Activated B cell treated with CpG ODN at 0.5 μM for 24 hours (primary cell): Measurements from ENCODE around the gene PRKCSH. TPM values are rescaled to one million over a fixed set of nuclear protein-coding genes. Genes with fewer than 3 reads are reported as not detected.
"Not testable (repeated sequence)": the region's sequence is repeated elsewhere in the genome, so short reads cannot be mapped to it uniquely, and the experiment has no call there.

Experiments
- ATAC-seq: fragments of 200-7000 bp; cut with Tn5 transposase; one replicate; pipeline ENCODE4 v1.10.0; 2021; ENCODE audit warnings: low read depth, mild to moderate bottlenecking, moderate library complexity
- CTCF ChIA-PET: fragments of 350-600 bp; sonication (Branson Sonifier 250); formaldehyde crosslinking; loops from one replicate; lab custom pipeline; 2021; ENCODE audit warnings: antibody characterized with exemption; lab: Charles Lee
- POLR2A ChIA-PET: fragments of 350-600 bp; sonication (Branson Sonifier 250); formaldehyde crosslinking; loops from one replicate; lab custom pipeline; 2021; ENCODE audit warnings: antibody characterized with exemption; lab: Charles Lee
- DNase-seq: peaks from one replicate; pipeline ENCODE4 v3.0.0; 2022
- H3K27ac Mint-ChIP-seq: one replicate; pipeline ENCODE4 v1.8.0; 2020; ENCODE audit warnings: mixed read lengths
- H3K27me3 Mint-ChIP-seq: one replicate; pipeline ENCODE4 v1.8.0; 2021; ENCODE audit warnings: mixed read lengths
- H3K36me3 Mint-ChIP-seq: one replicate; pipeline ENCODE4 v1.8.0; 2021; ENCODE audit warnings: low read depth, mixed read lengths
- H3K4me1 Mint-ChIP-seq: one replicate; pipeline ENCODE4 v1.8.0; 2021; ENCODE audit warnings: mixed read lengths
- H3K4me3 Mint-ChIP-seq: one replicate; pipeline ENCODE4 v1.8.0; 2020; ENCODE audit warnings: mild to moderate bottlenecking, mixed read lengths
- H3K9me3 Mint-ChIP-seq: one replicate; pipeline ENCODE4 v1.8.0; 2020; ENCODE audit warnings: mixed read lengths
- CTCF ChIP-seq: fragments of 200-600 bp; IDR thresholded peaks from one replicate; pipeline ENCODE4 v1.8.0; 2022; ENCODE audit warnings: antibody characterized with exemption, mild to moderate bottlenecking
- intact Hi-C: fragments of 100-400 bp; cut with micrococcal nuclease; formaldehyde crosslinking; loops from one replicate; pipeline ENCODE4 v1.15.1; 2024
- total RNA-seq: library from RNA; stranded (reverse); gene quantifications from 2 replicates; pipeline ENCODE4 v1.2.3, GENCODE V29; 2022

The PRKCSH gene
- total RNA-seq, 1 donor from 2014 or later = 289 TPM

DNA sequence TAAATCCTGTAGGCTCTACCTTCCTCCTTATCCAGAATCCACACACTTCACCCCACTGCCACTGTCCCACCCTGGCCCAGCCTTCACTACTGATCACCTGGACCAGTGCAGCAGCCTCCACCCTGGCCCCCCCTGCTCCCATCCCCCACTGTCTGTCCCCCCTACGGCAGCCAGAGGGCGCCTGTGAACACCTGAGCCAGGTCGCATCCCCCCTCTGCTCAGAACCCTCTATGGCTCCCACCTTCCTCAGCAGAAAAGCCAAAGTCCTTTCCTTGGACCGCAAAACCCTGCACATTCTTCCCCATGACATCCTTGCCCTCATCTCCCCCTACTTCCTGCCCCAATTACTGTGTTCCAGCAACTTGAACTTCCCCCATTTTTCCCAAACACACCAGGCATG lies 24.8 kb downstream of the PRKCSH start:
- ATAC-seq = no peak
- ChIA-PET CTCF (no interaction called here), POLR2A (no interaction called here)
- intact Hi-C loops = no loop called here
- no peak for DNase-seq
- Mint-ChIP-seq H3K4me1 (no peaks in the 10 kb centered on the region), H3K36me3 (no peaks in the 10 kb centered on the region), H3K27me3 (peaks cover 8% of the 10 kb centered on the region), H3K4me3 (no peak overlapping the region), H3K9me3 (no peaks in the 10 kb centered on the region), H3K27ac (no peak overlapping the region)
- TF ChIP-seq CTCF = no peak

GRCh38 chr19:11461453-11461852 lies 26.0 kb downstream of the PRKCSH start:
- CTCF ChIA-PET = no interaction called here
- TF ChIP-seq CTCF = no peak
- H3K4me1 Mint-ChIP-seq = no peaks in the 10 kb centered on the region
- intact Hi-C loops = no loop called here
- DNase-seq (no peak), ATAC-seq (no peak)
- no peak overlapping the region for H3K4me3 Mint-ChIP-seq
- H3K36me3 Mint-ChIP-seq = no peaks in the 10 kb centered on the region
- H3K27ac Mint-ChIP-seq = no peak overlapping the region
- no peaks in the 10 kb centered on the region for H3K9me3 Mint-ChIP-seq
- POLR2A ChIA-PET = no interaction called here
- H3K27me3 Mint-ChIP-seq = peaks cover 13% of the 10 kb centered on the region

DNA sequence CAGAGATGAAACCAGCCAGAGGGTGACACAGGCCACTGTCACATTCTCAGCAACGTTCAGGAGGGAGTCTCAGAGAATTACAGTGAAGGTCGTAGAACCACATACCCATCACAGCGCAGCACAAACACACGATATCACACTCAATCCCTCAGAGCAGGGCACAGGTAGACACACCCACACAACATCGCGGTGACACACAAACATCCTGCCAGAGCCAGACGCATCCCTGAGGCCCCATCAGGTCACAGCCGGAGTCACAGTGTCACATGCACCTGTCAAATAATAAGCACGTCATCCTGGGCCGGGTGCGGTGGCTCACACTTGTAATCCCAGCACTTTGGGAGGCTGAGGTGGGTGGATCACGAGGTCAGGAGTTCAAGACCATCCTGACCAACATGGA lies 28.0 kb downstream of the PRKCSH start:
- ATAC-seq = no peak
- peaks cover 11% of the 10 kb centered on the region for H3K27me3 Mint-ChIP-seq
- no peak for TF ChIP-seq CTCF
- no peak overlapping the region for H3K4me3 Mint-ChIP-seq
- H3K9me3 Mint-ChIP-seq = no peaks in the 10 kb centered on the region
- H3K27ac Mint-ChIP-seq = no peak overlapping the region
- ChIA-PET POLR2A (no interaction called here), CTCF (no interaction called here)
- DNase-seq = no peak
- no peaks in the 10 kb centered on the region for H3K36me3 Mint-ChIP-seq
- intact Hi-C loops = no loop called here
- no peaks in the 10 kb centered on the region for H3K4me1 Mint-ChIP-seq

DNA sequence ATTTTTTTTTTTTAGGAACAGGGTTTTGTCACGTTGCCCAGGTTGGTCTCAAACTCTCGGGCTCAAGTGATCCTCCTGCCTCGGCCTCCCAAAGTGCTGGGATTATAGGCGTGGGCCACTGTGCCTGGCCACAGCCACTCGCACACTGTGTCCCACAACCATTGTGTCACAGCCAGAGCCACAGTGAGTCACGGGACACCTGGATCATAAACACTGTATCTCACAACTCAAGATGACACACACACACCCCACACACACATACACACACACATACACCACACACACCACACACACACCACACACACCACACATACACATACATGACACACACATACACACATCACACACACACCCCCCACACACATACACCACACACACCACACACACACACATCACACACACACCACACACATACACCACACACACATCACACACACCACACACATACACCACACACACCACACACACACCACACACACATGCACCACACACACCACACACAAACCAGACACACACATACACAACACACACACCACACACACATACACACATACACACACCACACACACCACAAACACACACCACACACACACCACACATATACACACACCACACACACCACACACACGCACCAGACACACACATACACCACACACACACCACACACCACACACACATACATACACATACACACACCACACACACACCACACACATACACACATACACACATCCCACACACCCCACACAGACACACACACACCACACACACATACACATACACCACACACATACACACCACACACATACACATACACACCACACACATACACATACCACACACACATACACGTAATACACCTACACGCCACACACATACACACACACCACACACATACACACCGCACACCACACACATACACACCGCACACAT lies 29.2 kb downstream of the PRKCSH start:
- Mint-ChIP-seq H3K27ac (no peak overlapping the region), H3K4me3 (no peak overlapping the region), H3K9me3 (no peaks in the 10 kb centered on the region), H3K27me3 (peaks cover 10% of the 10 kb centered on the region), H3K36me3 (no peaks in the 10 kb centered on the region), H3K4me1 (no peaks in the 10 kb centered on the region)
- ChIA-PET CTCF (no interaction called here), POLR2A (no interaction called here)
- intact Hi-C loops = no loop called here
- DNase-seq (no peak), ATAC-seq (no peak)
- no peak for TF ChIP-seq CTCF

DNA sequence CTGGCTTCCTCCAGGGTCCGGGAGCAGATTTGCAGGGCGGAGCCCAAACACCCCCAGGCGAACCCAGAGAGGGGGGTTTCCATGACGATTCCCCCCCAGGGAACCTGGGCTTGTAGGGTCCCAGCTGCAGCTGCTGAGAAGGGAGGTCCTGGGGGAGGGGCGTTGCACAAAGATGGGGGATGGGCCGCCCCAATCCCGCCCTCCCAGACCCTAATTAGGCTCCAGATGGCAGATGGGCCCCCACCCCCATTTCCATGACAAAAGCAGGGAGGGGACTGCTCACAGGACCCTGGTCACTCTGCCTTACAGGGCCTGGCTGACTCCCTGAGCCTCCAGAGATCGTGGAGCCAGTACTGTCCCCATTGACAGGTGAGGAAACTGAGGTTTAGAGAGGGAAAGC lies 30.2 kb downstream of the PRKCSH start:
- Mint-ChIP-seq H3K9me3 (no peaks in the 10 kb centered on the region), H3K4me1 (no peaks in the 10 kb centered on the region), H3K27ac (no peak overlapping the region), H3K36me3 (no peaks in the 10 kb centered on the region), H3K4me3 (no peak overlapping the region), H3K27me3 (peaks cover 7% of the 10 kb centered on the region)
- no peak for DNase-seq
- intact Hi-C loops = no loop called here
- TF ChIP-seq CTCF = no peak
- ChIA-PET CTCF (no interaction called here), POLR2A (interaction anchor here (0.6 kb wide), 1 partner anchor 53 kb away, joined by 8 read pairs; no protein-coding TSS in a partner anchor)
- no peak for ATAC-seq

GRCh38 chr19:11468266-11468845 lies 32.9 kb downstream of the PRKCSH start:
- H3K4me3 Mint-ChIP-seq, H3K27me3 Mint-ChIP-seq, DNase-seq, H3K9me3 Mint-ChIP-seq, POLR2A ChIA-PET, ATAC-seq, H3K36me3 Mint-ChIP-seq, H3K27ac Mint-ChIP-seq, H3K4me1 Mint-ChIP-seq, intact Hi-C loops: not testable (repeated sequence)
- CTCF ChIA-PET = interaction anchor here (0.7 kb wide), 1 partner anchor 122 kb away, joined by 3 read pairs; the partner anchor contains the start of gene CCDC159
